GM23338 (cell line): ENCODE measurements around the gene FOXL1. TPM values are rescaled to one million over a fixed set of nuclear protein-coding genes. Genes with fewer than 3 reads are reported as not detected.

ENCODE experiments used
- ATAC-seq: fragments of 200-7000 bp; cut with Tn5 transposase; 3 replicates; pipeline ENCODE4 v1.9.1; 2020
- DNase-seq: peaks from one replicate; pipeline ENCODE4 v3.0.0-alpha.2; 2015; ENCODE audit warnings: low spot score
- H2AFZ ChIP-seq: fragments of 200-600 bp; sonication (generic); 2 replicates; pipeline ENCODE4 v1.8.0; 2016; ENCODE audit warnings: antibody characterized with exemption, mild to moderate bottlenecking, moderate library complexity
- H3F3A ChIP-seq: fragments of 200-600 bp; sonication (generic); replicated peaks from 2 replicates; pipeline ENCODE4 v1.8.0; 2017; ENCODE audit warnings: antibody characterized with exemption, mixed run types, low read depth
- H3K27ac ChIP-seq: fragments of 200-600 bp; sonication (generic); 2 replicates; pipeline ENCODE4 v1.6.1; 2016; ENCODE audit warnings: low read depth
- H3K27me3 ChIP-seq: fragments of 200-600 bp; sonication (generic); 2 replicates; pipeline ENCODE4 v1.8.0; 2016; ENCODE audit warnings: mild to moderate bottlenecking, mixed run types, moderate library complexity; ENCODE audit not compliant: insufficient read depth
- H3K36me3 ChIP-seq: fragments of 200-600 bp; sonication (generic); 2 replicates; pipeline ENCODE4 v1.8.0; 2016; ENCODE audit warnings: mild to moderate bottlenecking; ENCODE audit not compliant: insufficient read depth
- H3K4me1 ChIP-seq: fragments of 200-600 bp; sonication (generic); 2 replicates; pipeline ENCODE4 v1.8.0; 2016; ENCODE audit warnings: mild to moderate bottlenecking, moderate library complexity; ENCODE audit not compliant: insufficient read depth
- H3K4me2 ChIP-seq: fragments of 200-600 bp; sonication (generic); 2 replicates; pipeline ENCODE4 v1.7.1; 2017; ENCODE audit warnings: mixed run types
- H3K4me3 ChIP-seq: fragments of 200-600 bp; sonication (generic); 2 replicates; pipeline ENCODE4 v1.6.1; 2016; ENCODE audit warnings: mixed run types
- H3K79me2 ChIP-seq: fragments of 200-600 bp; sonication (generic); replicated peaks from 2 replicates; pipeline ENCODE4 v1.8.0; 2017; ENCODE audit warnings: mild to moderate bottlenecking; ENCODE audit not compliant: insufficient read depth
- H3K9me2 ChIP-seq: fragments of 200-600 bp; sonication (generic); 2 replicates; pipeline ENCODE4 v1.8.0; 2017; ENCODE audit not compliant: insufficient read depth
- H4K20me1 ChIP-seq: fragments of 200-600 bp; sonication (generic); replicated peaks from 2 replicates; pipeline ENCODE4 v1.8.0; 2017; ENCODE audit warnings: mild to moderate bottlenecking; ENCODE audit not compliant: insufficient read depth
- H3K27ac Mint-ChIP-seq: 2 replicates; pipeline ENCODE4 v1.8.0; 2020; ENCODE audit warnings: inconsistent platforms, mild to moderate bottlenecking, moderate library complexity, mixed read lengths
- H3K27me3 Mint-ChIP-seq: 3 replicates; pipeline ENCODE4 v1.8.0; 2022; ENCODE audit warnings: low read depth, mild to moderate bottlenecking, moderate library complexity, mixed read lengths, inconsistent platforms; ENCODE audit not compliant: insufficient read depth, poor library complexity
- H3K36me3 Mint-ChIP-seq: 3 replicates; pipeline ENCODE4 v1.8.0; 2021; ENCODE audit warnings: low read depth, mild to moderate bottlenecking, inconsistent platforms, moderate library complexity, mixed read lengths
- H3K4me1 Mint-ChIP-seq: 3 replicates; pipeline ENCODE4 v1.8.0; 2020; ENCODE audit warnings: mild to moderate bottlenecking, inconsistent platforms, mixed read lengths
- H3K4me3 Mint-ChIP-seq: 3 replicates; pipeline ENCODE4 v1.8.0; 2021; ENCODE audit warnings: moderate library complexity, mild to moderate bottlenecking, inconsistent platforms, mixed read lengths
- H3K9me3 Mint-ChIP-seq: 3 replicates; pipeline ENCODE4 v1.8.0; 2020; ENCODE audit warnings: moderate library complexity, mild to moderate bottlenecking, inconsistent platforms, mixed read lengths
- CREB1 ChIP-seq: fragments of 250-450 bp; sonication (Bioruptor Pico); IDR thresholded peaks from 2 replicates; pipeline ENCODE4 v1.5.0; 2020; ENCODE audit warnings: low read depth, mild to moderate bottlenecking, moderate library complexity
- CTCF ChIP-seq, 2 experiments: fragments of 200-600 bp in 1 of 2; sonication (generic) in 1 of 2; conservative IDR thresholded peaks; 2 replicates each; pipeline versions ENCODE4 v1.5.1 to v1.6.1; 2016 to 2017; ENCODE audit warnings: antibody characterized with exemption in 2 of 2, low read depth in 2 of 2, mild to moderate bottlenecking in 2 of 2, moderate library complexity in 1 of 2
- ETS1 ChIP-seq: IDR thresholded peaks from 2 replicates; pipeline ENCODE4 v1.6.1; 2016; ENCODE audit warnings: antibody characterized with exemption
- EZH2 ChIP-seq: fragments of 200-600 bp; sonication (generic); IDR thresholded peaks from one replicate; pipeline ENCODE4 v1.8.0; 2017; ENCODE audit warnings: antibody characterized with exemption, mild to moderate bottlenecking, low read depth; ENCODE audit not compliant: unreplicated experiment
- EZH2phosphoT487 ChIP-seq: fragments of 200-600 bp; sonication (generic); IDR thresholded peaks from one replicate; pipeline ENCODE4 v1.8.1; 2018; ENCODE audit warnings: antibody characterized with exemption; ENCODE audit not compliant: unreplicated experiment
- JUNB ChIP-seq: IDR thresholded peaks from one replicate; pipeline ENCODE4 v1.6.1; 2016; ENCODE audit warnings: antibody characterized with exemption; ENCODE audit not compliant: unreplicated experiment
- NANOG ChIP-seq: IDR thresholded peaks from 2 replicates; pipeline ENCODE4 v1.6.1; 2016; ENCODE audit warnings: antibody characterized with exemption, borderline replicate concordance
- POLR2AphosphoS5 ChIP-seq: IDR thresholded peaks from 2 replicates; pipeline ENCODE4 v1.6.1; 2016; ENCODE audit warnings: antibody characterized with exemption, low read depth
- STAT1 ChIP-seq: IDR thresholded peaks from one replicate; pipeline ENCODE4 v1.6.1; 2016; ENCODE audit warnings: antibody characterized with exemption; ENCODE audit not compliant: unreplicated experiment
- ZNF114 ChIP-seq: fragments of 250-450 bp; sonication (Bioruptor Pico); IDR thresholded peaks from 2 replicates; pipeline ENCODE4 v1.5.0; 2020; ENCODE audit warnings: mild to moderate bottlenecking, moderate library complexity
- ZNF331 ChIP-seq: fragments of 250-450 bp; sonication (Bioruptor Pico); IDR thresholded peaks from 2 replicates; pipeline ENCODE4 v1.5.0; 2020; ENCODE audit warnings: low read depth, mild to moderate bottlenecking, moderate library complexity
- ZNF462 ChIP-seq: fragments of 250-450 bp; sonication (Bioruptor Pico); IDR thresholded peaks from 2 replicates; pipeline ENCODE4 v1.5.0; 2020; ENCODE audit warnings: mild to moderate bottlenecking, moderate library complexity
- polyA plus RNA-seq: library from polyadenylated mRNA; unstranded; fragments of >200 nt; fragmentation: Nextera tagmentation; extraction: Ambion mirVana; gene quantifications from 2 replicates; pipeline ENCODE4 v1.2.1, GENCODE V29; 2016
- total RNA-seq: library from RNA; depleted of rRNA; stranded (reverse); fragments of >200 nt; shearing (Covaris generic); gene quantifications from 2 replicates; pipeline ENCODE4 v1.2.3, GENCODE V29; 2014
- TF ChIP-seq, protein P1 (sequence below): IDR thresholded peaks from one replicate; pipeline ENCODE4 v1.6.1; 2018; ENCODE audit warnings: antibody characterized with exemption; ENCODE audit not compliant: unreplicated experiment

Gene FOXL1
- total and polyA plus RNA-seq, 2 experiments from 2014 or later: 0.31 TPM; not detected in 1

GRCh38 chr16:86572041-86572521, 6.3 kb upstream of the FOXL1 start:
- H3K27ac Mint-ChIP-seq: no peak overlapping the region
- 0 out of 2 replicates have a peak overlapping the region, but pooled peaks have one; percentile 39 for H3K4me3 ChIP-seq
- peak overlapping the region; percentile 61; the same call in 1 of the 2 replicates for H3K4me2 ChIP-seq
- no peaks in the 10 kb centered on the region for H3K36me3 ChIP-seq
- no peak for DNase-seq
- no peak overlapping the region for H3K4me3 Mint-ChIP-seq
- TF ChIP-seq STAT1 (no peak), EZH2phosphoT487 (no peak), CTCF (conservative IDR thresholded peaks at IDR 0.05; ENCODE audit: low read depth in 2 of 2) (no peak), ZNF331 (CRISPR knock-in tag) (no peak), POLR2AphosphoS5 (no peak), JUNB (no peak), NANOG (no peak), ZNF462 (CRISPR knock-in tag) (no peak), ETS1 (no peak), EZH2 (no peak), ZNF114 (CRISPR knock-in tag) (no peak), CREB1 (no peak)
- TF ChIP-seq, protein P1, sequence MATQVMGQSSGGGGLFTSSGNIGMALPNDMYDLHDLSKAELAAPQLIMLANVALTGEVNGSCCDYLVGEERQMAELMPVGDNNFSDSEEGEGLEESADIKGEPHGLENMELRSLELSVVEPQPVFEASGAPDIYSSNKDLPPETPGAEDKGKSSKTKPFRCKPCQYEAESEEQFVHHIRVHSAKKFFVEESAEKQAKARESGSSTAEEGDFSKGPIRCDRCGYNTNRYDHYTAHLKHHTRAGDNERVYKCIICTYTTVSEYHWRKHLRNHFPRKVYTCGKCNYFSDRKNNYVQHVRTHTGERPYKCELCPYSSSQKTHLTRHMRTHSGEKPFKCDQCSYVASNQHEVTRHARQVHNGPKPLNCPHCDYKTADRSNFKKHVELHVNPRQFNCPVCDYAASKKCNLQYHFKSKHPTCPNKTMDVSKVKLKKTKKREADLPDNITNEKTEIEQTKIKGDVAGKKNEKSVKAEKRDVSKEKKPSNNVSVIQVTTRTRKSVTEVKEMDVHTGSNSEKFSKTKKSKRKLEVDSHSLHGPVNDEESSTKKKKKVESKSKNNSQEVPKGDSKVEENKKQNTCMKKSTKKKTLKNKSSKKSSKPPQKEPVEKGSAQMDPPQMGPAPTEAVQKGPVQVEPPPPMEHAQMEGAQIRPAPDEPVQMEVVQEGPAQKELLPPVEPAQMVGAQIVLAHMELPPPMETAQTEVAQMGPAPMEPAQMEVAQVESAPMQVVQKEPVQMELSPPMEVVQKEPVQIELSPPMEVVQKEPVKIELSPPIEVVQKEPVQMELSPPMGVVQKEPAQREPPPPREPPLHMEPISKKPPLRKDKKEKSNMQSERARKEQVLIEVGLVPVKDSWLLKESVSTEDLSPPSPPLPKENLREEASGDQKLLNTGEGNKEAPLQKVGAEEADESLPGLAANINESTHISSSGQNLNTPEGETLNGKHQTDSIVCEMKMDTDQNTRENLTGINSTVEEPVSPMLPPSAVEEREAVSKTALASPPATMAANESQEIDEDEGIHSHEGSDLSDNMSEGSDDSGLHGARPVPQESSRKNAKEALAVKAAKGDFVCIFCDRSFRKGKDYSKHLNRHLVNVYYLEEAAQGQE: no peak
- H2AFZ ChIP-seq: no peak overlapping the region
- peaks cover 59% of the 10 kb centered on the region for H3K4me1 Mint-ChIP-seq
- peaks cover 5% of the 10 kb centered on the region; the same call in 1 of the 3 replicates for H3K9me3 Mint-ChIP-seq
- no peaks in the 10 kb centered on the region for H3K79me2 ChIP-seq
- no peak overlapping the region for H3K27ac ChIP-seq
- H3K27me3 Mint-ChIP-seq: peaks cover 95% of the 10 kb centered on the region
- peaks cover 23% of the 10 kb centered on the region for H4K20me1 ChIP-seq
- no peaks in the 10 kb centered on the region for H3K36me3 Mint-ChIP-seq
- ATAC-seq: no peak
- H3K4me1 ChIP-seq: peaks cover 71% of the 10 kb centered on the region
- H3K9me2 ChIP-seq: no peaks in the 10 kb centered on the region
- peaks cover 99% of the 10 kb centered on the region for H3K27me3 ChIP-seq
- H3F3A ChIP-seq: no peaks in the 10 kb centered on the region; the same call in 1 of the 2 replicates
